Inflammatory macrophage treated with lipopolysaccharide for 4 hours (primary cell): ENCODE results near the gene GRAMD4.

Experiments
- DNase-seq: peaks from one replicate; pipeline ENCODE4 v3.0.0-alpha.2; 2020

The GRAMD4 gene

DNA sequence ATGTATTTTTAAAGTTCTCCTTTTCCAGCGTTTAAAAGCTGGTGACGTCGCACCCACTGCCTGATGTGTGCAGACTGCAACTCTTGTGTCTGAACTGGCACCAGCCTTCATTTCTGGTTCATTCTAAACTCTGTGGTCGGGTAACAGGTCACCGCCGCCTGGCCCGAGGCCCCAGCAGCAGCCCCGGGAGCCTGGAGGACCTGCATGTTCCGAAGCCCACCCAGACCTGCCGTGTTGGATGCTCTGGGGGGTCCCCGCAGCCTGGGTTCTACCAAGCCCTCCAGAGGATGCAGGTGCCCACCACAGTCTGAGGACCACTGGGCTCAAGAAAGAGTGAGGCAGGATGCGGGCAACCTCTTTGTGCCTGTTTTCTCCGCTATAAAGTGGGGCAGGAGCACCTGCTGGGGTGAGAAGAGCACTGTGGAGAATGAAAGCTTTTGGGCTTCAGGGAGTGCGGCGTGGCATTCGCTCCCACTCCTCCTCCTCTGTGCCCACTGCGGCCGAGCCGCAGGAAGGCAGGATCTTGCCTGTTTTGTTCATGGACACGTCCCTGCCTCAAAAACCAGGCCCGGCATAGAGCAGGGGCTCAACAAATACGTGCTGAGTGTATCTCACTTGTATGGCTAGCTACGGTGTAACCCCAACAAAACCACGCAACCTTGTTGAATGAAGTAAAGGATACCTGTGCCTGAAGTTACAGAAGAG lies 77.8 kb downstream of the GRAMD4 start:
- no peak for DNase-seq

DNA sequence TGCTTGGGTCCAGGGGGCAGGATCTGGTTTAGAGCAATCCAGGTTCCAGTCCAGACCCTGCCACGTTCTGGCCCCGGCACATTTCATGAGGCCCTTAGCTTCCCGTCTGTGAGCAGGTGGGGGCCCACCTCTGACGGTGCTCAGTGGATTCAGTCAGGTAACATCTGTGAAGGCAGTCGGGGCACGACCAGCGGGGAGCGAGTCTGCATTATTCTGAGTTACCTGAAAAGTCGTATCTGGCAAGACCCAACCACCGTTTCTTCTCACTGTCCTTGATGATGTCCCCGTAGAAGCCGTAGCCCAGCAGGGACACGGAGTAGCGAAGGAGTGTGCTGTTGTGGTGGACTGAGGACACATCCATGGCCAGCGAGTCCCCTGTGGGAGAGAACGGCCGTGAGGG lies 78.9 kb downstream of the GRAMD4 start:
- DNase-seq, result no peak

DNA sequence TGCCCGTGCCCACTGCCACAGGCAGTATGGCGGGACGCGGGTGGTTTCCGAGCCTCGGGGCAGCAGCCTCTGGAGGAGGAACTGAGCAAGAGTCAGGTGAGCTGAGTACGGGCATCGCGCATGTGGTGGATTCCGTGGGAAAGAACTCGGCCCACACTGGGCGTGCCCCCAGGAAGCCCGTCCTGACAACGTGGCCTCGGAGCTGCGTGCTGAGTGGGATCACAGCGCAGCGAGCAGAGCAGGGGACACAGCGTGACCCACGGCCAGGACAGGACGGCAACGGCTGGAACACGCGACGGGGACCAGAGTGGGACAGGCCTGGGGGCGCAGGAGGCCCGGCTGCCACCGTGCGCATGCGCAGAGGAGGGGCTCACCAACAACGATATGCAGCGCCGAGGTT lies 81.1 kb downstream of the GRAMD4 start:
- DNase-seq, result no peak

DNA sequence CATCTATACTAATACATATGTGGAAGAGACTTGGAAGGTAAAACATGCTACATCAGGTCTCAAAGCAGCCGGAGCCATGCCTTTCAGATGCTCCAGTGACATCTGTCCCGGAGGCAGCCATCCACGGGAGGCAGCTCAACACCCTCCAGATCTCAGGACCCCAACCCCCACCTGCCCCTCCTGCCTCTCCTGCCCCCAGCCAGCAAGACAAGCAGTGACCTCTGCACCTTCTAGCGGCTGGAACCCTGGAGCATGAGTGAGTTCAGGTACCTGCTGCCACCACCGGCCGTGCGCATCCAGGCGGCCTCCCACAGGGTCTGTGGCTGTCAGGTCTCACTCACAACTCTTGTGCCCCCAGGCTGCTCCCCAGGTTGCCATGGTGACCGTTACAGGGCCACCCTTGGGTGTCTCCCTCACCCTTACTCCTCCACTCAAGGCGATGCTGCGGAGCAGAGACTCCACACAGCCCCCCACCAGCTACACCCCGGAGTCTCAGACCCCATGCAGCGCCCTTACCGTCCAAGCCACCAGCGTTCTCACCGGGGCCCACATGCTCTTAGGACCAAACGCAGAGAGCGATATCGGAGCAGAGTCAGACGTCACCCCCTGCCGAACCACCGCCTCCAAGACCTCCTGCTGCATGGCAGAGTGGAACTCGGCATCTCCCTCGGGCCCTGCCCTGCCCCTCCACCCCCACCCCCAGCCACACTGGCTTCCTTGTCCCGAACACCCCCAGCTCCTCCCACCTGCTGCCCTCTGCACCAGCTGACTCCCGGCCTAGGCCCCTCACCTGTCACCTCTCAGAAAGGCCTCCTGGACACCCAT lies 83.2 kb downstream of the GRAMD4 start:
- no peak for DNase-seq

DNA sequence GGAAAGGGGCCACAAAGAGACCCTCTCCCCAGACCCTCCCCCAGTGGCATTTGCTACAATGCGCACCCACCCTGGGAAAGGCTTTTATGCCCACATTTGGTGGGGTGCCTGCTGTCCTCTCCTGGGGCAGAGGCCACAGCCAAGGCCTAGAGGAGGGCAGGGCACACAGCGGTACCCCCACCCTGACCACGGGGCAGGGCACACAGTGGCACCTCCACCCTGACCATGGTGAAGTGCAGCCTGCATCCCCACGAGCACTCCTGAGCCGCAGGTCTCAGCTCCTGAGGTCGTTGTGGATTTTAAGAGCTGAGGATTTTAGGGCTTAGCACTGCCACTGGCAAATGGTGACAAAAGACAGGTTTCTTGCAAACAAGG lies 83.8 kb downstream of the GRAMD4 start:
- no peak for DNase-seq

DNA sequence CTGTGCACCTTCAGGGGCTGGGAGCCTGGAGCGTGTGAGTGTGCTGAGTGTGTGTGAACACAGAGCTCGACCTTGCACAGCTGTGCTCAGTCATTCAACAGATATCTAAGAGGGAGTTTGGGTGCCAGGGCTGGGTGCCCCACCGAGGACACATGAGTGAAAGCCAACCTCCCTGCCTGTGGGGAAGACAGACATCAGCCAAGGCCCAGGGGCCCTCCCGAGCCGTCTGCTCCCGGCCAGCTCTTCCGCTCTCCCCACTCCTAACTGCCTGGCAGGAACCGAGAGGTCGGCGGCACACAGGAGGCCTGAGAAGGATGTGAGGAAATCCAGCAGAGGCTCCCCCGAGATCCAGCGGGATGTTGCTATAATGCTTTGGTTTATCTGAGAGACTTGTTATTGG lies 85.9 kb downstream of the GRAMD4 start:
- DNase-seq, result no peak

DNA sequence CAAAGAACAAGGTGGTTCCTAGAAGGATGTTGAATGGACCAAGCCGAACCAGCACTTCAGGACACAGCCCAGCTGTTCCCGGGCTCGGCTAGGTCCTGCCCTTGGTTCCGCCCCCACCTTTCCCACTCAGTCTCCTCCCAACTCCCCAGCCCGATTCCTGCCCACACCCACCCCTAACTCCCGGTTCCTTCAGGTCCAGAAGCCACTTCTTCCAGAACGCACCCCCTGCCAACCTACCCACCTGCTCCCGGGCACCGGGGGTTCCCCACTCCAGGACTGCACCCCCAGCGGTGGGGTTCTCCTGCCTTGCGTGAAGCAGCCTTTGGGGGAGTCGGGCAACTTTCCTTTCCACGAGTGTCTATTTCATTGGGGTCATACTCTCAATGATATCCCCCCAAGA lies 87.1 kb downstream of the GRAMD4 start:
- no peak for DNase-seq

DNA sequence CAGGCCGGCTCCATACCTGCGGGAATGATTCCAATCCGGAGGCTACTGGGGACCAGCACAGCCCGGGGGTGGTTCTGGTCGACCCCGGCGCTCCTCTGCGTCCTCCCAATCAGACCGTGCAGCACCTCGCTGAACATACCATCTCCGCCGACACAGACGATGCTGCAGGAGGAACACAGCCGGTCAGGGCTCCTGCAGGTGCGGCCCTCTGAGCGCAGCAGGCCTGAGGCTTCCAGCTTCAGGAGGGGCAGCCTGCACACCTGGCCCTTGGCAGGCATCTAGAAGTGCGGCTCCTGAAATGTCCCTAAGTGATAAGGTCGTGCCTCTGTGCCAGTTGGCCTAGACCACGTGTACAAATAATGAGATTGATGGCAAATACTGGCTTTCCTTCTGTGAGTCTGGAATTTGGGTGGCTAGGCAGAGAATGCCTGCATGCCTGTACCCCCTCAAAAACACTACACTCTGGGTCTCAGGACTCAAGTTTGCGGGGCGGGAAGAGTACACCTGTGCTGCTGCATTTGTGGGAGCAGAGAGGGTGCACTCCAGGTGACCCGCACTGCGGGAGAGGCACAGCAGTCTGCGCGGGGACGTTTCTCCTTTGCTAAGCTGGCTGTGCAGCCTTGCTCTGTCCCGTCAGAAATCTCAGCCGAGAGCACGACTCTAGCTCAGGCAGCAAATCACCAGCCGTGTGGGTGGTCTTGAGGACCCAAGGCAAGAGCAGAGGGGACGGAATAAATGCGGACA lies 87.8 kb downstream of the GRAMD4 start:
- DNase-seq, result no peak

DNA sequence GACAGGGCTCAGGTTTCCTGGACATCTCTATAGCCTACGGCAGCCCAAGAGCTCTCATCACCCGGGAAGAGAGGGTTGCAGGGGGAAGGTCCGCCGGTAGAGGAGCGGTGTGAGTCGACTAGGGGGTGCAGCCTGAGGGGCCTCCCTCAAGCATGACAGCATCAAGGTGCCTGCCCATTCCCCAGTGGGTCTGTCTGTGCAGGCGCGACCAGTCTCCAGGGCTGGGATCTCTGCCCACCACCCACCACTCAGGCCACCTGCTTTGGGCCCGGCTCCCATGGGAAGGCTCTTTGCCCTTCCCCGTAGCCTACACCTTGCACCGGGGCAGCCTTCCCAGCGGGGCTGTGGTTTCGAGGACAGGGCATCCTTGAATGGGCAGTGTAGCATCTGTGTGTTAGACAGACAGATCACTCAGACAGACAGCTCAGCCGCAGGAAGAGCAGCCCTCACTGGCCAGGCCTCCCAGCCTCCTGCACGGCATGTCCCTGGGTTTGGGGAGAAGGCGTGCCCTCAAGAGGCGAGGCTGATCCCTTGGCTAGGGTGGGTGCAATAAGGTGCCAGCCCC lies 88.7 kb downstream of the GRAMD4 start:
- no peak for DNase-seq

DNA sequence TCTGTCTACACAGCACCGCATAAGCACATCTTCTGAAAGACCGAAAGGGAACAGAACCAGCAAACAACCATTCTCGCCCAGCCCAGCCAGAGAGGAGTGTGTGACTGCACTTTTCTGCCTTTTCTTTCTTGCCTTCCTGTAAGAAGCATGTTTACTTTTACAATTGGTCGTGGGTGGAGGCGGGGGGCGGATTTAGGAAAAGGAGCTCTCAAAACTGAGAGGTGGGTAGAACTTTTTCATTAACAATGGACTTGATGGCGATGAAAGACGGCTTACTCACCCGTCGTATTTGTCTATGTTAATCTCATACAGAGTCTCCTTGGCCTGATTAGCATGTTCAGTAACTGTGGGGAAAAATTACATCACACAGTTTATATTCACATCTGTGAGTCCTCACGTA lies 90.6 kb downstream of the GRAMD4 start:
- DNase-seq, result no peak

DNA sequence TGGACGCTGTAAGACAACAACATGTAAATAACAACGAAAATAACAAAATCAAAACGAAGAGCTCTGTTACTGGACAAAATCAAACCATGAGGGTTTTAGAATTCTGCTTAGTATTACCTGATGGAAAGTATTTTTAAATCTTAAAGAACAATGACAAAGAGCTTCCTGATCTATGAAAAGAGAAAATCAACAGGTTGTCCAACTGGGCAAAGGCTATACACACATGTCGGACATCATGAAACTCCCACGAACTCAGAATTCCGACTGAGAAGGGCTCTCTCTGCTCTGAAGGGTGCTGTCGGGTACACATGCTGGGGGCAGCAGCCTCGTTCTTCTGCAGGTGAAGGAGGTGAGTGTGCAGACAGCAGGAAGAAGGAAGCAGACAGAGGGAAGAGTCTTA lies 92.1 kb downstream of the GRAMD4 start:
- DNase-seq, result no peak

DNA sequence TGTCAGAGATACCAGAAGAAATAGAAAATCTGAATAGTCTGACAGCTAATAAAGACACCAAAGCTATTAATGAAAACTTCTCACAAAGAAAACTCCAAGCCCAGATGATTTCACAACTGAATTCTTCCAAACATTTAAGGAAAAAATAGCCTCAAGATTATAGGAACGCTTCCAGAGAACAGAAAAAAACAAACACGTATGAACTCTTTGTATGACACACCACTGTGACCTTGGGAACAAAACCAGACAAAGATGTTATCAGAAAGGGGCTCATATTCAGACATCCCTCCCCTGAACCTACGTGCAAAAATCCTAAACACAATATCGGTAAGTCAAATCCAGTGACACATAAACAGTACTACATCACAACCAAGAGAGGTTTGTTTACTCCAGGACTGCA lies 94.4 kb downstream of the GRAMD4 start:
- no peak for DNase-seq

DNA sequence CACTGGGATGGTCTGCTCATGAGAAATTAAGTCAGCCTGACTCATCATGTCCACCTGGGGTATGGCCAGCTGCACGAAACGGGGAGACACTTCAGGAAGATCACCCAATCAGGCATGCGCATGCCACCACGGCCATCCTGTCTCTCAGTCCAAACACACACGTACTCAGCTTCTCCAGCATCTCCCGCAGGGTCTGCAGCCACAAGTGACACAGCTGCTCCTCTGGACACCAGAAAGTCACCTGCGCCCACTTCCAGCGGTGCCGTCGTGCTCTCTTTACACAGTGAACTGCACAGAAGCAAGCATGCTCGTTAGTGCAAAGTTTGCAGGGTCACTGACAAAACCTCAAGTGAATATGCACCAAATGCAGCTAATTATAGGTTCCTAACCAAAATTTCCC lies 99.7 kb downstream of the GRAMD4 start:
- no peak for DNase-seq

DNA sequence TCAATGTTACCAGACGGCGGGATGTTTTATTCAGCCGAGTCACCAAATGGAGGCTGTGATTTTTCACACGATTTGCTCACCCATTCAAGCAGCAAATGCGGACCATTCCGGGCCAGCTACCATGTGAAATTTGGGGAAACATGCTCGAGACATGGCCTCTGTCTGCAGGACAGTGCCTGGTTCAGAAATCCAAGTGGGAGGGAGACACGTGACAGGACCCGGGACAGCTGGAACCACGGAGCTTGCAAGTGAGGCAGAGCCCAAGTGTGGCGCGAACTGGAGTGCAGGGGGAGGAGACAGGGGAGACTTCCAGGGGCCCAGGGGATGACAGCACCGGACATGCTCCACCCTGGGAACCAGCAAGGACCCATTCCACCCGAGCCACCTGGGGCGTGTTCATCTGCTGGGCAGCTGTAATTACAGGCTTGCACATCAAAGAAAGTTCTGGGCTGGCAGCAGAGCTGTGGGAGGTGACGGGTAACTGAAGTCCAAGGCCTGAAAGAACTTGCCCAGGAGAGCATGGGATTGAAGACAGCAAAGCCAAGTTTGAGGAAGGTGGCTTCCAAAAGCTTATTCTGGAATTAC lies 101.4 kb downstream of the GRAMD4 start:
- no peak for DNase-seq

DNA sequence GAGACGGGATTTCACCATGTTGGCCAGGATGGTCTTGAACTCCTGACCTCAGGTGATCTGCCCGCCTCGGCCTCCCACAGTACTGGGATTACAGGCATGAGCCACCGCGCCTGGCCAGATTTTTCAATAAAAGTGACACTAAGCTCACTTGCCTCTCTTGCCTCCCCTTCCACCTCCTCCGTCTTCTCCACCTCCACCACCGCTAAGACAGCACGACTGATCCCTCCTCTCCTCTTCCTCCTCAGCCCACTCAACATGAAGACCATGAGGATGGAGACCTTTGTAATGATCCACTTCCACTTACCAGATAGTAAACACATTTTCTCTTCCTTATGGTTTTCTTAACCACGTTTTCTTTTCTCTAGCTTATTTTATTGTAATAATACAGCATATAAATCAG lies 103.7 kb downstream of the GRAMD4 start:
- DNase-seq, result no peak

DNA sequence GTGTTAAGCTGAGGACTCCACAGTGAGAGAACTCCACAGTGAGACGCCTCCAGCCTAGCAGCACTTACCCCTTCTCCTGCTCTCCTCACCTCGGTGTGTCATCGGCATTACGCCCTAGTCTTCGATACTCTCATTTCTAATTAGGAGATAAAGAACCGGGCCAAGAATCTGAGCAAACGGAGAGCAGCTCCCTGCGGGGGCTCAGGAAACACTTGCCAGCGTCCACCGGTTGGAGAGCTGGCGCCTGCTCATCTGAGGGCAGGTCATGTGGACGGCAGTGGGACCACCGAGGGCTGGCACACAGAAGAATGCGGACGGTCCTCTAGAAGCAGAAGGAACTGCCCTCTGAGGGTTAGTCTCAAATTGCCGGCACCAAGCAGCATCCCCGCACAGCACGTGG lies 104.9 kb downstream of the GRAMD4 start:
- DNase-seq, result no peak

DNA sequence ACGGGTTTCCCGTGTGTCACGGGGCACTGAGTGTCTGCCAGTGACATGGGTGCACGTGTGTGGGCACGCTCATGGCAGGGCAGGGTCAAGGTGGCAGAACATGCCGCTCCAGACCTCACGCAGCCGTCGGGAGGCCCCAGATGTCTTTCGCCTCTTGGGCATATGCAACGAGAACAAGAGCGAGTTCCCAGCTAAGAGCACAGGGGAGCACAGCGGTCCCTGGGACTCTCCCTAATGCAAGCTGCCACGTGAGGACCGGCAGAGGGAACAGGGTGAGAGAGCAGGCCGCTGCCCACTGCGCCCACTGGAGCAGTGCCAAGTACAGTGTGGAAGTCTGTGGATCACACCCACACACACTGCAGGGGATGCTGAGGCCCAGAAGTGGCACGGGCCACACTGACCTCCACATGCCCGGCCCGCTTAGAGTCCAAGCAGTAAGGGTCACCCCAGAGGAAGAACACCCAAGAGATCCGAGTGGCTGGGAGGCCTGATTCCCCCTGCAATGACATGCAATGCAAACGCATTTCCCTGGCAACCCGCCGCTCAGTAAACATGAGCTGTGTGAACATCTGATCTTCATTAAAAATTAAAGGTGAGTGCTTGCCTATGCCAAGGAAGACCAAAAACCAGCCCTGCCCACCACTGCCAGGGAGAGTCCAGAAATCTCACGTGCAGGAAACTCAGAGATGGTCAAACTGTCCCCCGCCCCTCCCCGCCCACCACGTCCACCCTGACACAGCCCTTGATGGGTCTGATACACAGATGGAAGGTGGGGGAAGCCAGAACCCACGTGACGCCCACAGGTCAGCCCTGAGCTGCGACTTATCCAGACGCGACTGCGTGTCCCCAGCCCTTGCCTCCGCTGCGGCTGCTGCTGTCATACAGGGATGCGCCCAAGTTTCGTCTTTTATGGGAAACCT lies 106.1 kb downstream of the GRAMD4 start:
- DNase-seq, result no peak

DNA sequence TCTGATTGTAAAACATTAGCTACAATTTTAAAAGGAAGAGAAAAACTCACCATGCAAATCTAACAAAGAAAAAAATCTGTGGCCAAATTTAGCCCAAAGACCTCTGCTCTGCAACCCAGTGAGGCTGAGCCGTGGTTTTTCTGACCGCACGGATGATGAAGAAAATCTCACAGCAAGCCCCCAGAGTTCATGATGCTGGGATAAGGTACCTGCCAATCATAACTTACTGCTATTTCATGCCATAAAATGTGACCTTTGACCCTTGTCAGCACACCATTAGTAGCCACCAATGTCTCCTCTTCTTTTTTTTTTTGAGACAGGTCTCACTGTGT lies 106.8 kb downstream of the GRAMD4 start:
- no peak for DNase-seq

DNA sequence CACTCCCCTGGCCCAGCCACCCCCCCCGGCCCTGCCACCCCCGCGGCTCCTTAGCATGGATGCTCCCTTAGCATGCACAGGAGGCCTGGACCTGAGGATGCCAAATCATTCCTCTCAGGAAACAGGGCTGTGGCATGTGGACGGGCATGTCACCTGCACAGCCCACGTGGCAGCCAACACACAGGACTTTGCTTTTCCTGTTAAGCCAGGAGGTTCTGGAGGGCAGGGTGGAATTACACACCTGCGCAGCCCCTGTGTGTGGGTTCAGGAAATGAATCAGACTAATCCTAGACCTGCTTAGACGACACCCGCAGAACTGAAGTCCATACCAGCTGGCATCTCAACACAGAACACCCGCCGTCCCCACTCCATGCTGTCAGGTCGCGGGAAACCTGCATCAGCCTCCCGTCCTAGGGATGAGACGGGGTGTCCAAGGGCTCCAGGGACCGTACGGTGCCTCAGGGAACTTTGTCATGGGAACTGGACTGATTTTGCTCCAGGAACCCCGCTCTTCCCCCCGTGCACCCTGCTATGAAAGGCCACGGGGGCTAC lies 107.7 kb downstream of the GRAMD4 start:
- DNase-seq, result no peak

DNA sequence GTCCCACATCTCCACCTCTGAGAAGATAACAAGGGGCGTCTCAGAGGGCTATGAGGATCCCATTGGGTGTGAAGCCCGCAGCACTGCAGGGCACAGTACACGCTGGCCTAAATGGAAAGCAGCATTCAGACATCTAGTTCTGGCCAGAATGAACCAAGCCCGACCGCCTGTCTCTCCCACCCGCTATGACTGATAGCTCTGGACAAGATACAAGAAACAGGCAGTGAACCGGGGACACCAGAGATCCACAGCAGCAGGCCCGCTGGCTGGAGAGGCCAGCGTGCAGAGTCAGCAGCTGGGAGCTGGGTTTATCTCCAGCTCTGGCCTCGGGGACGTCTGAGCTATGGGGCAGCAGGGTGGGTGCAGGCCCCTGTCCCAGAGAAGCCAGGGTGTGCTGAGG lies 108.3 kb downstream of the GRAMD4 start:
- no peak for DNase-seq
